Right forelimb (tissue), 1 donor: ENCODE measurements around the gene HSPA1L.

Experiments
- DNase-seq: peaks from one replicate; pipeline ENCODE4 v3.0.0-alpha.2; 2018

The HSPA1L gene

GRCh38 chr6:31762878-31763618 lies 52.0 kb downstream of the HSPA1L start:
- no peak for DNase-seq

- DNase-seq = no peak
Observed at GRCh38 chr6:31762356-31762755, 52.7 kb downstream of the HSPA1L start, which contains the start of gene SAPCD1. TSS of gene SAPCD1 (plus strand) at chr6:31762656. CDS start at chr6:31763055, 399 bp downstream.

GRCh38 chr6:31761343-31761742 lies 53.7 kb downstream of the HSPA1L start:
- DNase-seq = no peak

- no peak for DNase-seq
Observed at GRCh38 chr6:31760790-31761189, 54.3 kb downstream of the HSPA1L start.
